GM12878 (cell line): Measurements from ENCODE around the gene PLXNA2. TPM values are rescaled to one million over a fixed set of nuclear protein-coding genes. Genes with fewer than 3 reads are reported as not detected.

Source experiments
- ESRRA ChIP-seq: IDR thresholded peaks from 2 replicates; pipeline ENCODE4 v1.6.1; 2012; ENCODE audit warnings: mild to moderate bottlenecking, low read length, improper control_type of control experiment
- IKZF1 ChIP-seq: fragments of 450-650 bp; conservative IDR thresholded peaks from 2 replicates; pipeline ENCODE4 v1.6.1; 2017; ENCODE audit warnings: antibody characterized with exemption, mild to moderate bottlenecking
- SMAD5 ChIP-seq: IDR thresholded peaks from 2 replicates; pipeline ENCODE4 v1.6.1; 2016; ENCODE audit warnings: antibody characterized with exemption, low read depth
- SMARCA5 ChIP-seq: fragments of 450-650 bp; IDR thresholded peaks from 2 replicates; pipeline ENCODE4 v1.6.1; 2017; ENCODE audit warnings: mild to moderate bottlenecking
- TBL1XR1 ChIP-seq: IDR thresholded peaks from 2 replicates; pipeline ENCODE4 v1.6.1; 2012; ENCODE audit warnings: low read depth, low read length, improper control_type of control experiment
- TCF12 ChIP-seq: IDR thresholded peaks from 2 replicates; pipeline ENCODE4 v1.6.1; 2011; ENCODE audit warnings: low read depth, mild to moderate bottlenecking, low read length
- polyA plus RNA-seq, 11 experiments: library from polyadenylated mRNA; depleted of rRNA in 4 of 11; unstranded in 6 of 11; stranded (reverse) in 5 of 11; fragments of >200 nt; fragmentation: Nextera tagmentation in 4 of 11; fragmentation: Illumina TruSeq in 1 of 11; extraction: Ambion mirVana in 4 of 11; extraction: Trizol in 1 of 11; gene quantifications; 1 replicate in 1 of 11; 2 replicates in 10 of 11; pipeline versions ENCODE4 v1.2.1 to v1.2.3, GENCODE V29; 2011 to 2016; ENCODE audit warnings: inconsistent platforms in 2 of 11, missing spikeins in 2 of 11, low read depth in 1 of 11
- total RNA-seq, 4 experiments: library from RNA; depleted of rRNA in 3 of 4; stranded (reverse); fragments of >200 nt in 3 of 4; fragmentation: Illumina TruSeq in 1 of 4; extraction: Trizol in 1 of 4; gene quantifications; 2 replicates each; pipeline versions ENCODE4 v1.2.1 to v1.2.3, GENCODE V29; 2013 to 2021
- TF ChIP-seq, protein P1 (sequence below): fragments of 450-650 bp; IDR thresholded peaks from 2 replicates; pipeline ENCODE4 v1.6.1; 2017; ENCODE audit warnings: mild to moderate bottlenecking, low read depth, inconsistent platforms; ENCODE audit not compliant: poor library complexity, severe bottlenecking
- TF ChIP-seq, protein P2 (sequence below): fragments of 450-650 bp; IDR thresholded peaks from 2 replicates; pipeline ENCODE4 v1.6.1; 2018; ENCODE audit warnings: mild to moderate bottlenecking, low read depth, moderate library complexity; ENCODE audit not compliant: partially characterized antibody
- TF ChIP-seq, protein P3 (sequence below): IDR thresholded peaks from 2 replicates; pipeline ENCODE4 v1.6.1; 2011; ENCODE audit warnings: low read depth, low read length, improper control_type of control experiment, borderline replicate concordance
- TF ChIP-seq, protein P4 (sequence below): fragments of 450-650 bp; IDR thresholded peaks from 2 replicates; pipeline ENCODE4 v1.6.1; 2017; ENCODE audit warnings: mild to moderate bottlenecking

PLXNA2 gene
- total and polyA plus RNA-seq, 10 of the 15 experiments (the other 5 are each of a cell fraction or from before 2014, with no cell fraction given), result under 0.01 to 0.08 (median 0.07) TPM; not detected in 4

GRCh38 chr1:208192995-208193394 lies 51.2 kb downstream of the PLXNA2 start (continued):
- TF ChIP-seq, protein P1, sequence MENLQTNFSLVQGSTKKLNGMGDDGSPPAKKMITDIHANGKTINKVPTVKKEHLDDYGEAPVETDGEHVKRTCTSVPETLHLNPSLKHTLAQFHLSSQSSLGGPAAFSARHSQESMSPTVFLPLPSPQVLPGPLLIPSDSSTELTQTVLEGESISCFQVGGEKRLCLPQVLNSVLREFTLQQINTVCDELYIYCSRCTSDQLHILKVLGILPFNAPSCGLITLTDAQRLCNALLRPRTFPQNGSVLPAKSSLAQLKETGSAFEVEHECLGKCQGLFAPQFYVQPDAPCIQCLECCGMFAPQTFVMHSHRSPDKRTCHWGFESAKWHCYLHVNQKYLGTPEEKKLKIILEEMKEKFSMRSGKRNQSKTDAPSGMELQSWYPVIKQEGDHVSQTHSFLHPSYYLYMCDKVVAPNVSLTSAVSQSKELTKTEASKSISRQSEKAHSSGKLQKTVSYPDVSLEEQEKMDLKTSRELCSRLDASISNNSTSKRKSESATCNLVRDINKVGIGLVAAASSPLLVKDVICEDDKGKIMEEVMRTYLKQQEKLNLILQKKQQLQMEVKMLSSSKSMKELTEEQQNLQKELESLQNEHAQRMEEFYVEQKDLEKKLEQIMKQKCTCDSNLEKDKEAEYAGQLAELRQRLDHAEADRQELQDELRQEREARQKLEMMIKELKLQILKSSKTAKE, result no peak
- TF ChIP-seq TBL1XR1 (no peak), SMARCA5 (no peak), ESRRA (no peak), SMAD5 (no peak), TCF12 (no peak), IKZF1 (no peak)
- TF ChIP-seq, protein P2, sequence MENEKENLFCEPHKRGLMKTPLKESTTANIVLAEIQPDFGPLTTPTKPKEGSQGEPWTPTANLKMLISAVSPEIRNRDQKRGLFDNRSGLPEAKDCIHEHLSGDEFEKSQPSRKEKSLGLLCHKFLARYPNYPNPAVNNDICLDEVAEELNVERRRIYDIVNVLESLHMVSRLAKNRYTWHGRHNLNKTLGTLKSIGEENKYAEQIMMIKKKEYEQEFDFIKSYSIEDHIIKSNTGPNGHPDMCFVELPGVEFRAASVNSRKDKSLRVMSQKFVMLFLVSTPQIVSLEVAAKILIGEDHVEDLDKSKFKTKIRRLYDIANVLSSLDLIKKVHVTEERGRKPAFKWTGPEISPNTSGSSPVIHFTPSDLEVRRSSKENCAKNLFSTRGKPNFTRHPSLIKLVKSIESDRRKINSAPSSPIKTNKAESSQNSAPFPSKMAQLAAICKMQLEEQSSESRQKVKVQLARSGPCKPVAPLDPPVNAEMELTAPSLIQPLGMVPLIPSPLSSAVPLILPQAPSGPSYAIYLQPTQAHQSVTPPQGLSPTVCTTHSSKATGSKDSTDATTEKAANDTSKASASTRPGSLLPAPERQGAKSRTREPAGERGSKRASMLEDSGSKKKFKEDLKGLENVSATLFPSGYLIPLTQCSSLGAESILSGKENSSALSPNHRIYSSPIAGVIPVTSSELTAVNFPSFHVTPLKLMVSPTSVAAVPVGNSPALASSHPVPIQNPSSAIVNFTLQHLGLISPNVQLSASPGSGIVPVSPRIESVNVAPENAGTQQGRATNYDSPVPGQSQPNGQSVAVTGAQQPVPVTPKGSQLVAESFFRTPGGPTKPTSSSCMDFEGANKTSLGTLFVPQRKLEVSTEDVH, result no peak
- TF ChIP-seq, protein P3, sequence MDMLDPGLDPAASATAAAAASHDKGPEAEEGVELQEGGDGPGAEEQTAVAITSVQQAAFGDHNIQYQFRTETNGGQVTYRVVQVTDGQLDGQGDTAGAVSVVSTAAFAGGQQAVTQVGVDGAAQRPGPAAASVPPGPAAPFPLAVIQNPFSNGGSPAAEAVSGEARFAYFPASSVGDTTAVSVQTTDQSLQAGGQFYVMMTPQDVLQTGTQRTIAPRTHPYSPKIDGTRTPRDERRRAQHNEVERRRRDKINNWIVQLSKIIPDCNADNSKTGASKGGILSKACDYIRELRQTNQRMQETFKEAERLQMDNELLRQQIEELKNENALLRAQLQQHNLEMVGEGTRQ, result no peak
- TF ChIP-seq, protein P4, sequence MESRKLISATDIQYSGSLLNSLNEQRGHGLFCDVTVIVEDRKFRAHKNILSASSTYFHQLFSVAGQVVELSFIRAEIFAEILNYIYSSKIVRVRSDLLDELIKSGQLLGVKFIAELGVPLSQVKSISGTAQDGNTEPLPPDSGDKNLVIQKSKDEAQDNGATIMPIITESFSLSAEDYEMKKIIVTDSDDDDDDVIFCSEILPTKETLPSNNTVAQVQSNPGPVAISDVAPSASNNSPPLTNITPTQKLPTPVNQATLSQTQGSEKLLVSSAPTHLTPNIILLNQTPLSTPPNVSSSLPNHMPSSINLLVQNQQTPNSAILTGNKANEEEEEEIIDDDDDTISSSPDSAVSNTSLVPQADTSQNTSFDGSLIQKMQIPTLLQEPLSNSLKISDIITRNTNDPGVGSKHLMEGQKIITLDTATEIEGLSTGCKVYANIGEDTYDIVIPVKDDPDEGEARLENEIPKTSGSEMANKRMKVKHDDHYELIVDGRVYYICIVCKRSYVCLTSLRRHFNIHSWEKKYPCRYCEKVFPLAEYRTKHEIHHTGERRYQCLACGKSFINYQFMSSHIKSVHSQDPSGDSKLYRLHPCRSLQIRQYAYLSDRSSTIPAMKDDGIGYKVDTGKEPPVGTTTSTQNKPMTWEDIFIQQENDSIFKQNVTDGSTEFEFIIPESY, result no peak
